Occipital lobe (tissue), 3 donors: ENCODE results near the gene FOXRED1. TPM values are rescaled to one million over a fixed set of nuclear protein-coding genes. Genes with fewer than 3 reads are reported as not detected.

ENCODE experiments used
- DNase-seq: peaks from one replicate; lab custom pipeline; 2025; lab: John Stamatoyannopoulos, UW
- small RNA-seq: library from RNA; depleted of rRNA; stranded (forward); fragments of <200 nt; gene quantifications from one replicate; pipeline ENCODE3, GENCODE V24; 2014
- total RNA-seq: library from RNA; depleted of rRNA; stranded (reverse); fragments of >200 nt; gene quantifications from one replicate; pipeline ENCODE4 v1.2.3, GENCODE V29; 2014

Gene FOXRED1
- total RNA-seq, 1 donor from 2014 or later: 15.3 TPM

- no peak for DNase-seq
These were observed 42.7 kb downstream of the FOXRED1 start for GRCh38 chr11:126311401-126312291.

DNA sequence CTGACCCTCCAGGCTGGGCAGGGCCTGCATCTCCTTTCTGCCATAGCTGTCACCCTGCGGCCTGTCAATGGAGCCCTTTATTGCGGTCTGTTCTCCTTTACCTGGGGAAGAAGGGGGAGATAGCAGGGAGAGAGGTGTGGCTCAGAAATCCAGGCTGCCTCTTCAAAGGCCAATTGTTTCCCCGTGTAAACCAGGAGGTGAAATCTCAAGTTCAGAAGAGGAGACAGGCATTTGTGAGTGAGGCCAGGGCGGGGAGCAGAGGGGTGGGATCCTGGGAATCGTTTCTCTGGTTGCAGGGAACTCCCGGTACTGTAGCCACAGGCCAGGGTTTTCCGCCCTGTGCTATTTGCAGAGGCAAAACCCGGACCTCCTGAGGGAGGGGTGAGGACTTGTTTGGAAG, 44.0 kb downstream of the FOXRED1 start:
- DNase-seq: no peak

- DNase-seq: no peak
These were observed 44.9 kb downstream of the FOXRED1 start for GRCh38 chr11:126313826-126314225.

DNA sequence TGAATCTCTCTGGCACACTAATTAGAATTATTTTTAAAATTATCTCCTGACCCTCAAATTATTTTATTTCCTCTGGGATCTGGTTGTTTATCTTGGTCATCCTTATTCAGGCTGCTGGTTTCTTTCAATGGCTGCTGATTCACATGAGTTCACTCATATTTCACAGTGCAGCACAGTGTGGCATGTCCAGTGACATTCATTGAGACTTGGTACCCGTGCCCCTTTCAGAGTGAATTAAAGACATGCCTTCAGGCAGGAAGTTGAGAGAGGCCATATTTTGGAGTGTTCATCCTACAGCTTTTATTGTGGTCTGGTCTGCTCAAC, 48.4 kb downstream of the FOXRED1 start:
- no peak for DNase-seq

GRCh38 chr11:126317756-126318573, 49.0 kb downstream of the FOXRED1 start:
- DNase-seq: peak; percentile 39

GRCh38 chr11:126318574-126319373, 49.8 kb downstream of the FOXRED1 start:
- no peak for DNase-seq

DNA sequence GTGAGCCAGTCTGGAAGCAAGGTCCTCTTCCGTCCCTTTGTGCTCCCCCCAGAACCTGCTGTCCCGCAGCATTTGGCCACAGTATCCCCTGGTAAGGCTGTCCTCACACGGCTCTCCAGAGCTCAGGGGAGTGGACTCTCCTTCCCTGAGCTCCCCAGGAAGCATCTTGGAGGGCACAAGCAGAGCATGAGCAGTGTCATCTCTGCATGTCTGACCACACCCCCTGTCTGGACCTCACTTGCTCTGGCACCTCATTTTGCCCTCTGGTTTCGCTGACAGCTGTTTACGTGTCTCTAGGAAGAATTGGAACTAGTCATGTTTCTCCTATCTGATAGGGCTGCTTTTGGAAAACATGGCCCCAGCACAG, 50.4 kb downstream of the FOXRED1 start:
- no peak for DNase-seq

DNA sequence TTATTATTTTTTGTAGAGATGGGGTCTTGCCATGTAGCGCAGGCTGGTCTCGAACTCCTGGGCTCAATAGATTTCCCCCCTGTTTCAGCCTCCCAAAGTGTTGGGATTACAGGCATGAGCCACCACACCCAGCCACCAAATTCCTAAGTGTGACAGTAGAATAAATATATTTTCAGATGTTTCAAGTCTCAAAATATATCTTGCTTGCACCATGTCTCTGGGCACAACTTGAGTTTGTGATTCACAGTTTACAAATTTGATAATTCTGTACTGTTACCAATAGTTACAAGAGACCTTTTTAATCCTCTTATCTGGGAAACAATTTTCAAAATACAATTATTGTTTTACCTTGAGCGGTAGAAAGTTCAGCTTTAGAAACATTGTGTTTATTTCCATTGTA, 54.0 kb downstream of the FOXRED1 start:
- DNase-seq: no peak

- no peak for DNase-seq
These were observed 58.5 kb downstream of the FOXRED1 start for GRCh38 chr11:126327281-126328000.

Small RNA genes lying within 50 kb of the gene (small RNA-seq; reads per million reads assigned to genes)
- not detected for gene RN7SL351P

Other genes starting within 250 kb of the FOXRED1 start
- gene CDON, start 206.3 kb upstream of the FOXRED1 start, total RNA-seq: 39.8 TPM
- 37.1 TPM for gene RPUSD4, start 57.5 kb upstream of the FOXRED1 start, total RNA-seq
- 25.4 TPM for gene FAM118B, start 57.4 kb upstream of the FOXRED1 start, total RNA-seq
- 10.5 TPM for gene SRPRA, start 259 bp upstream of the FOXRED1 start, total RNA-seq
- 3.0 TPM for gene TIRAP, start 13.9 kb downstream of the FOXRED1 start, total RNA-seq
- 3.7 TPM for gene DCPS, start 34.9 kb downstream of the FOXRED1 start, total RNA-seq
- gene ST3GAL4, start 86.5 kb downstream of the FOXRED1 start, total RNA-seq: 15.0 TPM